ENCODE results near the gene CALCOCO2. TPM values are rescaled to one million over a fixed set of nuclear protein-coding genes. Genes with fewer than 3 reads are reported as not detected.

CALCOCO2 gene
- total RNA-seq, 3 donors from 2014 or later, result 181 to 296 (median 224) TPM

GRCh38 chr17:48882272-48882671 is 51.4 kb downstream of the CALCOCO2 start:
- ATAC-seq, result no peak
- H3K36me3 ChIP-seq (ENCODE audit: low read depth), result no peaks in the 10 kb centered on the region
- peaks cover 7% of the 10 kb centered on the region for H3K4me1 ChIP-seq (ENCODE audit: low read depth)
- TF ChIP-seq CTCF (IDR thresholded peaks at IDR 0.05), result no peak
- no peaks in the 10 kb centered on the region for H3K9me3 ChIP-seq
- intact Hi-C loops (cut with DNase I, micrococcal nuclease), result loop anchor here in 1 of 2 donors (5.0 kb wide), 1 partner anchor 155 kb away; the partner anchor contains the start of gene HOXB13
- no peak for DNase-seq
- no peak overlapping the region for H3K4me3 ChIP-seq

GRCh38 chr17:48883171-48883570 is 52.3 kb downstream of the CALCOCO2 start:
- intact Hi-C loops (cut with DNase I, micrococcal nuclease), result loop anchor here in 1 of 2 donors (5.0 kb wide), 1 partner anchor 156 kb away; the partner anchor contains the start of gene HOXB13
- ATAC-seq (no peak), DNase-seq (no peak)
- no peaks in the 10 kb centered on the region for H3K9me3 ChIP-seq
- H3K4me1 ChIP-seq (ENCODE audit: low read depth), result peaks cover 2% of the 10 kb centered on the region
- TF ChIP-seq CTCF (IDR thresholded peaks at IDR 0.05), result no peak
- H3K4me3 ChIP-seq, result no peak overlapping the region
- H3K36me3 ChIP-seq (ENCODE audit: low read depth), result no peaks in the 10 kb centered on the region

- no peak for TF ChIP-seq CTCF (IDR thresholded peaks at IDR 0.05)
Observed at GRCh38 chr17:48890086-48890485, 59.3 kb downstream of the CALCOCO2 start.

GRCh38 chr17:48892940-48893645 is 62.3 kb downstream of the CALCOCO2 start:
- intact Hi-C loops (cut with DNase I, micrococcal nuclease), result no loop called here
- TF ChIP-seq CTCF (IDR thresholded peaks at IDR 0.05), result no peak
- H3K36me3 ChIP-seq (ENCODE audit: low read depth), result peaks cover 5% of the 10 kb centered on the region
- peaks cover 14% of the 10 kb centered on the region for H3K4me1 ChIP-seq (ENCODE audit: low read depth)
- ATAC-seq, result peak; percentile 21
- peak overlapping the region; percentile 58 for H3K4me3 ChIP-seq
- DNase-seq, result peak in 1 of 3 donors; percentile 38
- H3K9me3 ChIP-seq, result no peaks in the 10 kb centered on the region

More at GRCh38 chr17:48890086-48890485, 59.3 kb downstream of the CALCOCO2 start:
- Histone ChIP-seq H3K9me3 (no peaks in the 10 kb centered on the region), H3K36me3 (ENCODE audit: low read depth) (peaks cover 5% of the 10 kb centered on the region), H3K4me3 (no peak overlapping the region), H3K4me1 (ENCODE audit: low read depth) (peaks cover 14% of the 10 kb centered on the region)
- intact Hi-C loops (cut with DNase I, micrococcal nuclease), result no loop called here
- DNase-seq, result no peak
- no peak for ATAC-seq

GRCh38 chr17:48893646-48894508 is 63.0 kb downstream of the CALCOCO2 start:
- intact Hi-C loops (cut with DNase I, micrococcal nuclease), result no loop called here
- Histone ChIP-seq H3K36me3 (ENCODE audit: low read depth) (peaks cover 5% of the 10 kb centered on the region), H3K4me3 (no peak overlapping the region), H3K4me1 (ENCODE audit: low read depth) (peaks cover 14% of the 10 kb centered on the region), H3K9me3 (no peaks in the 10 kb centered on the region)
- DNase-seq (no peak), ATAC-seq (no peak)
- no peak for TF ChIP-seq CTCF (IDR thresholded peaks at IDR 0.05)

Measured in mucosa of descending colon (tissue), 3 donors.